Measurements from ENCODE around the gene CABLES1.
"Not testable (repeated sequence)": the region's sequence is repeated elsewhere in the genome, so short reads cannot be mapped to it uniquely, and the experiment has no call there.

CABLES1 gene

GRCh38 chr18:23143016-23143814, 7.9 kb downstream of the CABLES1 start:
- DNase-seq: peak; percentile 32

DNA sequence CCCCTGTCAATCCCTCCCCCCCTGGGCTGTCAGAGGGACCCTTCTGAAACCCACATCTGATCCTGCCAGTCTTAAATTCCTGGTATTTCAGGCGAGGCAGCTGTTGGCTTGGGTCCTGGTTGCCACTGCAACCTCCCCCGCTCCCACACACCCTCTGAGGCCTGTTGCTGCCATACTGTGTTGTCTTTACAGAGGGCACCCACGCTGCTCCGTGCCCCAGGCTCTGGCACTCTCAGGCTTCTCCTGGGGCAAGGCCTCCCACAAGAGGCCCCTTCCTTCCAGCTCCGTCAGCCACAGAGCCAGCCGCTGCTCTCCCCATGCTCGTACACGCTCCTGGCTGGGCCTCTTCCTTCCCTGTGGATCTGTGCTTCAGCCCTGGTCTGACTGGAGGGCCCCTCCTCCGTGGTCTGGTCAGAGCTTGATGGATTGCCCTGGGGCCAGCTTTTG, 8.6 kb downstream of the CABLES1 start:
- no peak for DNase-seq

- no peak for DNase-seq
Observed at GRCh38 chr18:23144640-23145039, 9.4 kb downstream of the CABLES1 start.

DNA sequence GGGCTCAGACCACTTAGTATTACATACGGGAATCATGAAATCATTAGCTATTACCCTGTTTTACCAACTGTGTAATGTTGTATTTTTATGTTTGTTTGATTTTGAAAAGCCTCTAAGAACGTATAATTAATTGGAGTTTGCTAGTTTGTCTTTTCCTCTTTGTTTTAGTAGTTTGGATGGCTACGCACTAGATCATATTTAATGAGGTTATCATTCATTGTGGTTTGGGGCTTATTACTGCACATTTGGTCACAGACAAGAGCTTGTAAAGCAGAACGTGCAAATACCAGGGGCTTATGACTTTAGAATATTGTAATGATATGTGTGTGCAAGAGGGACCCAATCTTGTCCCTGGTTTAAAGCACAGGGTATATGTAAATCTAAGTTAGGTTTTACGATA, 10.3 kb downstream of the CABLES1 start:
- no peak for DNase-seq

- DNase-seq: no peak
Observed at GRCh38 chr18:23146861-23147469, 11.7 kb downstream of the CABLES1 start.

- no peak for DNase-seq
Observed at GRCh38 chr18:23148382-23148781, 13.1 kb downstream of the CABLES1 start.

GRCh38 chr18:23149570-23149969, 14.3 kb downstream of the CABLES1 start:
- no peak for DNase-seq

DNA sequence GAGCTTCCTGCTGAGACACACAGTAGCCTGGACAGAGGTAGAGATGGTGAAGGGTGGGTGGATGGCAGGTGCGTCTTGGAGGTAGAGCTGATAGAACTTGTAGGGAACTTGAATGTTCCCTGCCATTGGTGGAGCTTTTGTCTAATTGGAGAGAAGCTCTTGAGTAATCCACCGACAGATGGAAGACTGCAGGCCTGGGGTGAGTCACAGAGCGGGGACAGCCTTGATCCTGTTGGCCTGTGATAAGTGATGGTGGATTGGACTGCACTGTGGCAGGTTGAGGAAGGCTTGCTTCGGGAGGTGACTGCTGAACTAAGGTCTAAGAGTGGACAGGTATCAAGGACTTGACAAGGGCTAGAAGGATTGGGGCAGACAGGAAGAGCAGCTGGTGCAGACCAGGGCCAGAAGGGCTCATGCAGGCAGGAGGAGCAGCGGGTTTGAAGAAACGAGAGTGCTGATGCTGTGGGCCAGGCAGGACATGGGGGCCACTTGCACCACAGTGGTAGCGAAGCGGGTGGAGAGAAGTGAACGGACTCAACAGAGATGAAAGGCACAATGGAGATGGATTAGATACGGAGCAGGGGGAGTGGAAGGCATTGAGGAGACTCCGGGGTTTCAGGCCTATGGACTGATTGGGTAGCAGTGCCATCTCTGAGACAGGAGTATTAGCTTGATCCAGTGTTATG, 16.3 kb downstream of the CABLES1 start:
- DNase-seq: no peak

- no peak for DNase-seq
Observed at GRCh38 chr18:23154030-23154429, 18.7 kb downstream of the CABLES1 start.

GRCh38 chr18:23154823-23155500, 19.7 kb downstream of the CABLES1 start:
- no peak for DNase-seq

- no peak for DNase-seq
Observed at GRCh38 chr18:23155537-23155936, 20.3 kb downstream of the CABLES1 start.

- no peak for DNase-seq
Observed at GRCh38 chr18:23156134-23156533, 20.8 kb downstream of the CABLES1 start.

- no peak for DNase-seq
Observed at GRCh38 chr18:23158058-23158457, 22.8 kb downstream of the CABLES1 start.

DNA sequence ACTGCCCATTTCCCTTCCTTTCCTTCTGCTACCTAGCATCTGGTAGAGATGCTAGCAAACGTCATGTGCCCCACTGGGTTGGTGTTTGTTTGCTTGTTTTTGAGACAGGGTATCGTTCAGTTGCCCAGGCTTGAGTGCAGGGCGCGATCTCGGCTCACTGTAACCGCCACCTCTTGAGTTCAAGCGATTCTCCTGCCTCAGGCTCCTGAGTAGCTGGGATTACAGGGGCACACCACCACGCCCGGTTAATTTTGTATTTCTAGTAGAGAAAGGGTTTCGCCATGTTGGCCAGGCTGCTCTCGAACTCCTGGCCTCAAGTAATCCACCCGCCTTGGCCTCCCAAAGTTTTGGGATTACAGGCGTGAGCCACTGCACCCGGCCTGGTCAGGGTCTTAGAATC, 23.6 kb downstream of the CABLES1 start:
- not testable (repeated sequence) for DNase-seq

- DNase-seq: no peak
Observed at GRCh38 chr18:23159344-23159743, 24.1 kb downstream of the CABLES1 start.

DNA sequence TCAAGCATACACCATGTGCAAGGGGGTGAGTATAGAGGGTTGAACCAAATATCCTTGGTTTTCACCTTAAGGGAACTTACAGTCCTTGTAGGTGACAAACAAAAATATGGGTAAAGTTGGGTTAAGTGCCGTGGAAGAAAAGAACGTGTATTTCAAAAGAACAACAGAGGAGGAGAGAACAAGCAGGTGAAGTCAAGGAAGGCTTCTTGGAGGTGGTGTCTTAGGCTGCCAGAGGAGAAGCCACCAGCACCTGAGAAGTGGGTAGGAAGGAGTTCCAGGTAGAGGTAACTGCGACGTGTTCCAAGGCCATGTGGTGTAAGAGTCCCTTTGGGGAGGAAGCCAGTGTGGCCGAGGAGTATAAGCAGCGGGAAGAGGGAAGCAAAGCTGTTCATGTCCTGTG, 27.2 kb downstream of the CABLES1 start:
- DNase-seq: no peak

GRCh38 chr18:23163786-23164533, 28.7 kb downstream of the CABLES1 start:
- no peak for DNase-seq

- no peak for DNase-seq
Observed at GRCh38 chr18:23165271-23166068, 30.2 kb downstream of the CABLES1 start.

DNA sequence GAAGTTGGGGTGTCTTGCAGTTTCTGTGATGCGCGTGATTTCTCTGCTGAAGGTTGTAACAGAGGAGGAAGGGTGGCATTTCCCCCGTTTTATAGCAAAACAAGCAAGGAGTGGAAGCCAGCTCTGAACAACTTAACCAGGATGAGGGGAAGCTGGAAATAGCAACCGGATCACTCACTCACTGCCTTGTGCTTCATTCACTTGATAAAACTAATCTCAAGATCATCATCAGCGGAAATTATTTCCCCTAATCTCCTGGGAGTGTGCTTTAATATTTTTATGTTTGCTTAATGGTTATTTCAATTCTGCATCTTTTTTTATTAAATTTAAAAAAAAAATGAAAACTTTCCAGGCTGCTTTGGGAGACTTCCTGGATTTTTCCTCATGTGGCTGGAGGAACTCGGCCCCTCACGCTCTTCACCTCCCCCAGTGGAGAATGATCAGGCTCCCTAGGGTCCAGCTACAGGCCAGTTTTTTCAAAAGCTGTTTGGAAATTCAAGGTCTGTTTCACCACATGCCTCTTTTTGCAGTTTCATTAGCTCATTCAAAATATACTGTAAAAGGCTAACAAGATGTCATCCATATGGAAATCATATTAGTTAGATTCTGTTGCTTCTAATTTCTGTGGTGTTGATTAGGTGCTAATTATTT, 31.7 kb downstream of the CABLES1 start:
- DNase-seq: no peak

- DNase-seq: no peak
Observed at GRCh38 chr18:23169673-23170044, 34.4 kb downstream of the CABLES1 start.

- DNase-seq: no peak
Observed at GRCh38 chr18:23170137-23170536, 34.9 kb downstream of the CABLES1 start.

Data from midbrain (tissue), 1 donor.